Prostate gland (tissue), 2 donors: ENCODE data around the gene ILDR2. TPM values are rescaled to one million over a fixed set of nuclear protein-coding genes. Genes with fewer than 3 reads are reported as not detected.
A peak's percentile ranks its signal among the peaks of the same experiment; 100 is the strongest.

Experiments used
- DNase-seq: peaks from one replicate; pipeline ENCODE4 v3.0.0-alpha.2; 2019; ENCODE audit warnings: low spot score
- H3K27ac ChIP-seq, 2 donors: fragments of 200-600 bp; sonication (generic); 2 replicates each; pipeline ENCODE4 v1.5.1; 2017 to 2019
- H3K27me3 ChIP-seq: fragments of 200-600 bp; sonication (generic); replicated peaks from 2 replicates; pipeline ENCODE4 v1.5.1; 2019; ENCODE audit not compliant: insufficient read depth
- H3K36me3 ChIP-seq, 2 donors: fragments of 200-600 bp; sonication (generic); 1 replicate in 1 of 2; 2 replicates in 1 of 2; pipeline versions ENCODE4 v1.5.1 to v1.8.1; 2017 to 2019
- H3K4me1 ChIP-seq: fragments of 200-600 bp; sonication (generic); replicated peaks from 2 replicates; pipeline ENCODE4 v1.5.1; 2019
- H3K4me3 ChIP-seq, 2 donors: fragments of 200-600 bp; sonication (generic); 2 replicates each; pipeline ENCODE4 v1.5.1; 2017 to 2019
- H3K9me3 ChIP-seq: fragments of 200-600 bp; sonication (generic); 2 replicates; pipeline ENCODE4 v1.5.1; 2017
- POLR2A ChIP-seq: fragments of 450-650 bp; IDR thresholded peaks from one replicate; pipeline ENCODE4 v1.6.1; 2016; ENCODE audit warnings: antibody characterized with exemption, mild to moderate bottlenecking
- POLR2AphosphoS5 ChIP-seq: sonication (generic); formaldehyde crosslinking; IDR thresholded peaks from one replicate; pipeline ENCODE4 v1.6.1; 2017; ENCODE audit warnings: antibody characterized with exemption
- WGBS: methylation state at CpG from one replicate; pipeline ENCODE4 v1.1.5; 2018; 5-methylcytosine and 5-hydroxymethylcytosine counted together
- intact Hi-C: fragments of 100-400 bp; cut with DNase I; formaldehyde crosslinking; loops from one replicate; pipeline ENCODE4 v1.14.2; 2022
- total RNA-seq, 2 donors: library from RNA; depleted of rRNA; stranded (reverse); fragments of >200 nt; gene quantifications; one replicate each; pipeline ENCODE4 v1.1.0, GENCODE V29; 2016
- TF ChIP-seq, protein P1 (sequence below), 4 experiments: fragments of 200-600 bp in 2 of 4; fragments of 450-650 bp in 2 of 4; sonication (generic) in 2 of 4; IDR thresholded peaks; 1 replicate in 3 of 4; 2 replicates in 1 of 4; pipeline ENCODE4 v1.5.1; 2016 to 2019; ENCODE audit warnings: antibody characterized with exemption in 4 of 4, mild to moderate bottlenecking in 2 of 4, moderate library complexity in 2 of 4

ILDR2 gene
- total RNA-seq, 2 donors from 2014 or later: 3.2 to 175 TPM

DNA sequence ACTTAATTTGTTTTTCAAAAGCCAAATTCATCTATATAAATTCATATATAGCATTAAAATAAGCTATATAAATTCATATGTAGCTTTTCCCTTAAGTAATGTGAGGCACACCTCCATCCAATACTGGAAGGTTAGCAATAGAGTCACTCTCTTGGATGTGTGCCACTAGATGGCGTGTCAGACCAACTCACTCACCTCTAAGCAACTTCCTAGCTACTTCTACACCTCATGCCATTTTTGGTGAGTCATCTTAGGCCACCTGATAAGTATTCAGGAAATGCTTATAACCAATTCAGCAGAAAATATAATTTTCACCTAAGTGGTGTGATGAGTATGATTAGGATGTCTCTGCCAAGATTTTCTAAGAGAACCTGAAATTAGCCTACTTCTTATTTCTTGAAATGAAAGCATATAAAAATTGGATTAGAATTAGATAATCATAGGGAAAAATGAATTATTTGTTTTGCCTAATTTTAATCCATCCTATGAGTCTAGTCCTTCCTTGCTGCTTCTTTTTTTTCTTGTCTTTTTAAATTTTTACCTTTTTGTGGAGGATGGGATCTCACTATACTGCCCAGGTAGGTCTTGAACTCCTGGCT lies 64.8 kb downstream of the ILDR2 start:
- H3K9me3 ChIP-seq: no peaks in the 10 kb centered on the region
- intact Hi-C loops: no loop called here
- WGBS: 0% methylated on average over 1 of the region's 1 CpG
- no peak overlapping the region for H3K4me3 ChIP-seq
- peak; percentile 84 for DNase-seq
- H3K4me1 ChIP-seq: no peaks in the 10 kb centered on the region
- TF ChIP-seq, protein P1, sequence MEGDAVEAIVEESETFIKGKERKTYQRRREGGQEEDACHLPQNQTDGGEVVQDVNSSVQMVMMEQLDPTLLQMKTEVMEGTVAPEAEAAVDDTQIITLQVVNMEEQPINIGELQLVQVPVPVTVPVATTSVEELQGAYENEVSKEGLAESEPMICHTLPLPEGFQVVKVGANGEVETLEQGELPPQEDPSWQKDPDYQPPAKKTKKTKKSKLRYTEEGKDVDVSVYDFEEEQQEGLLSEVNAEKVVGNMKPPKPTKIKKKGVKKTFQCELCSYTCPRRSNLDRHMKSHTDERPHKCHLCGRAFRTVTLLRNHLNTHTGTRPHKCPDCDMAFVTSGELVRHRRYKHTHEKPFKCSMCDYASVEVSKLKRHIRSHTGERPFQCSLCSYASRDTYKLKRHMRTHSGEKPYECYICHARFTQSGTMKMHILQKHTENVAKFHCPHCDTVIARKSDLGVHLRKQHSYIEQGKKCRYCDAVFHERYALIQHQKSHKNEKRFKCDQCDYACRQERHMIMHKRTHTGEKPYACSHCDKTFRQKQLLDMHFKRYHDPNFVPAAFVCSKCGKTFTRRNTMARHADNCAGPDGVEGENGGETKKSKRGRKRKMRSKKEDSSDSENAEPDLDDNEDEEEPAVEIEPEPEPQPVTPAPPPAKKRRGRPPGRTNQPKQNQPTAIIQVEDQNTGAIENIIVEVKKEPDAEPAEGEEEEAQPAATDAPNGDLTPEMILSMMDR (IDR thresholded peaks at IDR 0.05): peak; percentile 70 to 83 (median 72)
- peak; percentile 61 for TF ChIP-seq POLR2AphosphoS5
- TF ChIP-seq POLR2A: no peak
- H3K36me3 ChIP-seq: no peaks in the 10 kb centered on the region
- no peaks in the 10 kb centered on the region for H3K27me3 ChIP-seq
- H3K27ac ChIP-seq: no peak overlapping the region

DNA sequence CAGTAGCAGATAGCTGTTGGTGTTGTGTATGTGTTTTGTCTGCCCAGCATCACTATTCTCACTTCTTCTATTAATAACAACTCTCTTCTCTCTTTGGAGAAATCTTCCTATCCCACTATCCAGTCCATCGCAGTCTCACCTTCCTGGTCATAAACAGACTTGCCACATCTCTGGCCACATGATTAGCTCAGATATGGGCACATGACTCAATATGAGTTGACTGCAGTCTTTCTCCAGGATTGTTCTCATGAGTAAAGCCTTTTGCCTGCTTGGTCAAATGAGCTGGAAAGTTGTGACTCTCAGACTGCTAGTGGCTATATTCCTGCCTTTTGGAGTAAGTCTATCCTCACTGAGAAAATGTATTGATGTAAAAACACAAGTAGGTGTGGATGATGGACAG lies 66.4 kb downstream of the ILDR2 start:
- H3K4me3 ChIP-seq: no peak overlapping the region
- no peaks in the 10 kb centered on the region for H3K9me3 ChIP-seq
- no peak for TF ChIP-seq POLR2A
- TF ChIP-seq, protein P1 (IDR thresholded peaks at IDR 0.05): no peak
- TF ChIP-seq POLR2AphosphoS5: no peak
- H3K27me3 ChIP-seq: no peaks in the 10 kb centered on the region
- no peaks in the 10 kb centered on the region for H3K4me1 ChIP-seq
- DNase-seq: no peak
- H3K27ac ChIP-seq: no peak overlapping the region
- intact Hi-C loops: loop anchor here (2.0 kb wide), 1 partner anchor 148 kb away; no protein-coding TSS in a partner anchor
- H3K36me3 ChIP-seq: no peaks in the 10 kb centered on the region
- WGBS: 96% methylated on average over 1 of the region's 1 CpG

DNA sequence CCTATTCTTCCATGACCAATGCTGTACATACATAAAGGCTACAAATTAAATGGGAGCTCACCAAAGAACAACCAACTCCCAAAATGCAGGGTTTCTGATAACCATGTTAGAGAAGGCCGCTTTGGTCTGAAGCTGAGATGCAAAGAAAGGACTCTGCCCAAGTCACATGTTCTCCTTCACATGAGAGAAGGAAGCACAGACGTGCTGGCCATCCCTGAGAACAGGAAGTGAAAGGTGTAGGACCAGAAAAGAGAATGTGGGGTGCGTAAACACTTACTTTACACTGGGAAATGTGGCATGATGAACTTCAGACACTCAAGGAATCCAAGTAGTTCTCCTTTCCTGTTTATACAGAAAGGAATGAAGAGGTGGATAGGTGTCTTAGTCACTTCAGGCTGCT lies 67.6 kb downstream of the ILDR2 start:
- intact Hi-C loops: loop anchor here (2.0 kb wide), 1 partner anchor 149 kb away; no protein-coding TSS in a partner anchor

DNA sequence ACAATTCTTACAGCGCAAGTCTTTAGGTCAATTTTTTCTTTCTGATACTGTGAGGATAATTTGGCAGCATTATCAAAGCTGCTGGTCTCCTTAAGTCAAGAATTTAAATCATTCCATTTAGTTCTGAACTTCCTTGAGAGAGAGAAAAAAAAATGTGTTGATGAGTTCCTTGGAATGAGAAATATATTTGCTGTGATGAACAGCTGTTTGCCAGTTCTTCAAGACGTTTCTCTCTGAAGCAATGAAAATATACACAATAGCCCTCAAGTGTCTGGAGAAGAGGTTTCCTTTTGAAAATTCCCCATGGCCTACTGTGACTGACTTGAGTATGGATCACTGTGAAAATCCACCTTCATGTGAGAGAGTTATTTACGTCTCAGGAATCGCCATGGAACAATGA lies 68.3 kb downstream of the ILDR2 start:
- no peak for DNase-seq
- Histone ChIP-seq H3K4me1 (no peaks in the 10 kb centered on the region), H3K36me3 (no peaks in the 10 kb centered on the region), H3K4me3 (no peak overlapping the region), H3K27me3 (no peaks in the 10 kb centered on the region), H3K27ac (no peak overlapping the region), H3K9me3 (no peaks in the 10 kb centered on the region)
- intact Hi-C loops: no loop called here
- 81% methylated on average over 4 of the region's 4 CpGs for WGBS
- TF ChIP-seq POLR2A (no peak), POLR2AphosphoS5 (no peak)
- TF ChIP-seq, protein P1 (IDR thresholded peaks at IDR 0.05): no peak

More for the DNA sequence above, 67.6 kb downstream of the ILDR2 start:
- no peaks in the 10 kb centered on the region for H3K27me3 ChIP-seq
- 85% methylated on average over 3 of the region's 3 CpGs for WGBS
- no peak for DNase-seq
- H3K4me3 ChIP-seq: no peak overlapping the region
- no peaks in the 10 kb centered on the region for H3K36me3 ChIP-seq
- H3K27ac ChIP-seq: no peak overlapping the region
- no peak for TF ChIP-seq POLR2A
- TF ChIP-seq POLR2AphosphoS5: no peak
- TF ChIP-seq, protein P1 (IDR thresholded peaks at IDR 0.05): no peak
- no peaks in the 10 kb centered on the region for H3K9me3 ChIP-seq
- no peaks in the 10 kb centered on the region for H3K4me1 ChIP-seq

DNA sequence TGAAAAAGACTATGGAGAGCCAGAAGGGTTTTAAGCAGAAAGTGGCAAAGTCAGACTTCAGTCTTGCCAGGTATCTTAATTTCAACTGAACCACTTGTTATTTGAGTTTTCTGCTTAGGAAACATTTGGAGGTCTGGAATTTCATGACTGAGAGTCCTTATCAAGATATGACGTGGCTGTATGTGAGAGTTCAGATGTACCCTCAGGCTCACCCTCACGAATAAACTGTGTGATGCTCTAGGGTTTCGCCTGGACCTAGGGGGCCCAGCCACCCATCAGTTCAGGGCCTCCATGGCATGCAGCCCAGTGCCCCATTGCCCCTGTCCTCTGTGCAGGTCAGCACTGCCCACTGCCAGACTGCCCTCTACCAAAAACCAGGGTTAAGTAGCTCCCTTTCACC lies 68.7 kb downstream of the ILDR2 start:
- Histone ChIP-seq H3K9me3 (no peaks in the 10 kb centered on the region), H3K27ac (no peak overlapping the region), H3K27me3 (no peaks in the 10 kb centered on the region), H3K36me3 (no peaks in the 10 kb centered on the region), H3K4me3 (no peak overlapping the region), H3K4me1 (no peaks in the 10 kb centered on the region)
- 91% methylated on average over 3 of the region's 3 CpGs for WGBS
- DNase-seq: no peak
- intact Hi-C loops: no loop called here
- TF ChIP-seq POLR2A: no peak
- TF ChIP-seq, protein P1 (IDR thresholded peaks at IDR 0.05): no peak
- TF ChIP-seq POLR2AphosphoS5: no peak
